HepG2 (cell line): Measurements from ENCODE around the gene DDIAS. TPM values are rescaled to one million over a fixed set of nuclear protein-coding genes. Genes with fewer than 3 reads are reported as not detected.

Experiments used
- ATAC-seq: fragments of 200-7000 bp; cut with Tn5 transposase; 3 replicates; pipeline ENCODE4 v1.9.1; 2020; ENCODE audit warnings: mild to moderate bottlenecking, moderate library complexity
- BruUV-seq: library from RNA; stranded (reverse); fragments of 400-500 nt; replicated peaks from 2 replicates; lab custom pipeline; 2021; lab: Mats Ljungman, UMichigan
- CTCF ChIA-PET: fragments of 300-600 bp; formaldehyde crosslinking; extraction: SDS; loops from one replicate; lab custom pipeline; 2021; ENCODE audit warnings: low total read pairs, inconsistent platforms, low intra/inter-chr PET ratio; lab: Yijun Ruan, JAX
- POLR2A ChIA-PET: fragments of 350-600 bp; sonication (Branson Sonifier 250); formaldehyde crosslinking; loops from one replicate; lab custom pipeline; 2020; ENCODE audit warnings: antibody characterized with exemption, inconsistent platforms; lab: Yijun Ruan, JAX
- DNase-seq: peaks from one replicate; pipeline ENCODE4 v3.0.0-alpha.2; 2015; ENCODE audit warnings: low spot score
- FAIRE-seq: peaks from 3 replicates; lab custom pipeline; 2011; peaks lifted over from hg19 to GRCh38; lab: Jason Lieb, UNC
- H2AFZ ChIP-seq: one replicate; pipeline ENCODE4 v1.6.1; 2011; ENCODE audit warnings: low read length, inconsistent platforms
- H3K27ac ChIP-seq: fragments of 300-600 bp; 3 replicates; pipeline ENCODE4 v1.8.0; 2011; ENCODE audit warnings: mixed run types, mild to moderate bottlenecking, mixed read lengths, low read length, inconsistent platforms; ENCODE audit not compliant: insufficient read depth; ENCODE audit errors: extremely low read length
- H3K27me3 ChIP-seq, 2 experiments: fragments of 200-600 bp in 1 of 2; 2 replicates in 1 of 2; 3 replicates in 1 of 2; pipeline versions ENCODE4 v1.6.0 to v1.8.0; 2011; ENCODE audit warnings: low read length in 2 of 2, mild to moderate bottlenecking in 2 of 2, moderate library complexity in 2 of 2, inconsistent platforms in 1 of 2; ENCODE audit not compliant: insufficient read depth in 2 of 2, control insufficient read depth in 1 of 2
- H3K36me3 ChIP-seq, 2 experiments: fragments of 200-600 bp in 1 of 2; replicated peaks in 1 of 2; 2 replicates in 1 of 2; 3 replicates in 1 of 2; pipeline versions ENCODE4 v1.5.1 to v1.8.0; 2011; ENCODE audit warnings: low read length in 2 of 2, inconsistent platforms in 1 of 2; ENCODE audit not compliant: insufficient read depth in 2 of 2, control insufficient read depth in 1 of 2
- H3K4me1 ChIP-seq: 2 replicates; pipeline ENCODE4 v1.5.1; 2012; ENCODE audit warnings: low read length, inconsistent platforms; ENCODE audit not compliant: insufficient read depth
- H3K4me2 ChIP-seq: 2 replicates; pipeline ENCODE4 v1.6.0; 2011; ENCODE audit warnings: low read depth, low read length, inconsistent platforms
- H3K4me3 ChIP-seq, 3 experiments: fragments of 200-600 bp in 1 of 3; sonication (generic), shearing (Covaris generic) in 1 of 3; replicated peaks in 1 of 3; 2 replicates each; pipeline ENCODE4 v1.5.1; 2011 to 2016; ENCODE audit warnings: low read length in 3 of 3, inconsistent platforms in 2 of 3, low read depth in 2 of 3, mild to moderate bottlenecking in 2 of 3, control low read depth in 1 of 3, mixed read lengths in 1 of 3; ENCODE audit not compliant: insufficient read depth in 1 of 3
- H3K79me2 ChIP-seq: one replicate; pipeline ENCODE4 v1.6.1; 2011; ENCODE audit warnings: low read length, inconsistent platforms; ENCODE audit not compliant: insufficient read depth
- H3K9ac ChIP-seq: 2 replicates; pipeline ENCODE4 v1.6.0; 2011; ENCODE audit warnings: mild to moderate bottlenecking, low read depth, low read length, inconsistent platforms; ENCODE audit not compliant: insufficient read depth
- H3K9me3 ChIP-seq: 2 replicates; pipeline ENCODE4 v1.5.1; 2012; ENCODE audit warnings: mild to moderate bottlenecking, low read length
- H4K20me1 ChIP-seq: 2 replicates; pipeline ENCODE4 v1.6.0; 2011; ENCODE audit warnings: inconsistent platforms, mild to moderate bottlenecking, low read length, moderate library complexity; ENCODE audit not compliant: insufficient read depth
- BATF2 ChIP-seq: sonication (generic); formaldehyde crosslinking; IDR thresholded peaks from 2 replicates; pipeline ENCODE4 v1.8.0; 2022; ENCODE audit warnings: mild to moderate bottlenecking, missing genetic modification reagents, moderate library complexity
- CC2D1A ChIP-seq: sonication (generic); formaldehyde crosslinking; IDR thresholded peaks from 2 replicates; pipeline ENCODE4 v1.8.1; 2023; ENCODE audit warnings: mild to moderate bottlenecking, missing genetic modification reagents
- FOSL1 ChIP-seq: sonication (generic); formaldehyde crosslinking; IDR thresholded peaks from 2 replicates; pipeline ENCODE4 v1.9.0; 2021; ENCODE audit warnings: missing genetic modification reagents, borderline replicate concordance
- SNAPC2 ChIP-seq: sonication (generic); formaldehyde crosslinking; IDR thresholded peaks from 2 replicates; pipeline ENCODE4 v1.8.1; 2022; ENCODE audit warnings: mild to moderate bottlenecking, missing genetic modification reagents
- SP5 ChIP-seq: IDR thresholded peaks from 2 replicates; pipeline ENCODE4 v1.6.1; 2016; ENCODE audit warnings: low read depth, borderline replicate concordance
- TCF12 ChIP-seq, 2 experiments: fragments of 450-650 bp in 1 of 2; sonication (generic) in 1 of 2; formaldehyde crosslinking in 1 of 2; IDR thresholded peaks; 2 replicates each; pipeline versions ENCODE4 v1.6.1 to v1.8.0; 2017 to 2022; ENCODE audit warnings: antibody characterized with exemption in 1 of 2, mild to moderate bottlenecking in 1 of 2, missing genetic modification reagents in 1 of 2, moderate library complexity in 1 of 2
- ZNF18 ChIP-seq: sonication (generic); formaldehyde crosslinking; IDR thresholded peaks from 2 replicates; pipeline ENCODE4 v1.8.0; 2022; ENCODE audit warnings: mild to moderate bottlenecking, missing genetic modification reagents; ENCODE audit not compliant: insufficient replicate concordance
- ZNF180 ChIP-seq: sonication (generic); formaldehyde crosslinking; IDR thresholded peaks from 2 replicates; pipeline ENCODE4 v1.4.0; 2020; ENCODE audit warnings: low read depth, missing genetic modification reagents, borderline replicate concordance
- ZNF337 ChIP-seq: sonication (generic); formaldehyde crosslinking; IDR thresholded peaks from 2 replicates; pipeline ENCODE4 v1.5.1; 2020; ENCODE audit warnings: missing genetic modification reagents, low read depth, mild to moderate bottlenecking, borderline replicate concordance
- ZNF543 ChIP-seq: sonication (generic); formaldehyde crosslinking; IDR thresholded peaks from 2 replicates; pipeline ENCODE4 v1.4.0; 2020; ENCODE audit warnings: mild to moderate bottlenecking, missing genetic modification reagents
- ZNF672 ChIP-seq: sonication (generic); formaldehyde crosslinking; IDR thresholded peaks from 2 replicates; pipeline ENCODE4 v1.8.1; 2022; ENCODE audit warnings: missing genetic modification reagents
- WGBS: methylation state at CpG from one replicate; pipeline ENCODE4 v1.1.6; 2017; ENCODE audit warnings: low lambda C conversion rate; 5-methylcytosine and 5-hydroxymethylcytosine counted together
- in situ Hi-C: cut with HindIII; loops from 2 replicates; pipeline ENCODE4 v1.10.0; 2017; ENCODE audit warnings: low pct_unique_long_range_greater_than_20kb; ENCODE audit not compliant: extremely low pct_ligation_motif_present
- intact Hi-C: fragments of 100-400 bp; cut with micrococcal nuclease; formaldehyde crosslinking; loops from one replicate; pipeline ENCODE4 v1.10.0; 2022; ENCODE audit not compliant: unreplicated experiment
- polyA plus RNA-seq, 8 experiments: library from polyadenylated mRNA; depleted of rRNA in 3 of 8; stranded (reverse) in 7 of 8; unstranded in 1 of 8; fragments of >200 nt; fragmentation: Illumina TruSeq in 4 of 8; extraction: Trizol in 4 of 8; gene quantifications; 2 replicates each; pipeline versions ENCODE4 v1.2.1 to v1.2.3, GENCODE V29; 2011 to 2016; ENCODE audit warnings: low read depth in 4 of 8, missing spikeins in 1 of 8, mixed read lengths in 1 of 8; ENCODE audit not compliant: insufficient read depth in 1 of 8
- total RNA-seq, 5 experiments: library from RNA; depleted of rRNA; stranded (reverse); fragments of >200 nt; fragmentation: Illumina TruSeq; extraction: Trizol; gene quantifications; 2 replicates each; pipeline ENCODE4 v1.2.3, GENCODE V29; 2016; ENCODE audit warnings: low read depth in 1 of 5

The DDIAS gene
- total and polyA plus RNA-seq, 2 of the 13 experiments (the other 11 are each of a cell fraction or from before 2014, with no cell fraction given): 3.5 to 13.0 TPM

- Histone ChIP-seq H3K27ac (no peak overlapping the region), H3K4me3 (no peak overlapping the region), H3K79me2 (no peaks in the 10 kb centered on the region), H3K9me3 (no peaks in the 10 kb centered on the region), H2AFZ (no peak overlapping the region), H3K36me3 (peaks cover 0 to 21% of the 10 kb centered on the region in 2 experiments; a peak in 1 of 5 replicates), H3K4me2 (no peak overlapping the region), H3K27me3 (no peaks in the 10 kb centered on the region), H4K20me1 (no peaks in the 10 kb centered on the region), H3K4me1 (peaks cover 11% of the 10 kb centered on the region), H3K9ac (no peak overlapping the region)
- 95% methylated on average over 3 of the region's 3 CpGs for WGBS
- ChIA-PET CTCF (no interaction called here), POLR2A (no interaction called here)
- no TSS peak for BruUV-seq
- FAIRE-seq (no peak), ATAC-seq (no peak), DNase-seq (no peak)
- no peak for TF ChIP-seq SNAPC2
- no peak for TF ChIP-seq SP5 (CRISPR knock-in tag)
- TF ChIP-seq ZNF180 (CRISPR knock-in tag): no peak
- no peak for TF ChIP-seq ZNF672 (CRISPR knock-in tag)
- TF ChIP-seq ZNF337 (CRISPR knock-in tag): no peak
- no peak for TF ChIP-seq ZNF543 (CRISPR knock-in tag)
- no peak for TF ChIP-seq CC2D1A (CRISPR knock-in tag)
- no peak for TF ChIP-seq ZNF18 (CRISPR knock-in tag)
- TF ChIP-seq FOSL1 (CRISPR knock-in tag): no peak
- no peak for TF ChIP-seq TCF12 (IDR thresholded peaks at IDR 0.05)
- TF ChIP-seq TCF12 (CRISPR knock-in tag; IDR thresholded peaks at IDR 0.05): no peak
- TF ChIP-seq BATF2 (CRISPR knock-in tag): no peak
- in situ Hi-C loops (no loop called here), intact Hi-C loops (no loop called here)
These were observed 34.7 kb downstream of the DDIAS start for GRCh38 chr11:82936261-82936660.
